A673 (cell line): Measurements from ENCODE around the gene NCAPD3.

Experiments
- CTCF ChIP-seq: fragments of 300-800, 200-600 bp; sonication (generic); conservative IDR thresholded peaks from 2 replicates; pipeline ENCODE4 v1.5.1; 2017; ENCODE audit warnings: low read depth, mild to moderate bottlenecking, antibody characterized with exemption, low read length, moderate library complexity, mixed read lengths
- EZH2 ChIP-seq: fragments of 200-600 bp; sonication (generic); IDR thresholded peaks from 2 replicates; pipeline ENCODE4 v1.6.1; 2017; ENCODE audit warnings: borderline replicate concordance, low read depth, mild to moderate bottlenecking, mixed read lengths, antibody characterized with exemption, low read length; ENCODE audit not compliant: poor library complexity, severe bottlenecking

- no peak for TF ChIP-seq CTCF
- no peak for TF ChIP-seq EZH2
These were observed 72.6 kb downstream of the NCAPD3 start for GRCh38 chr11:134151083-134151747.
